Type B pancreatic cell (in vitro differentiated cells): ENCODE results near the gene LONP2. TPM values are rescaled to one million over a fixed set of nuclear protein-coding genes. Genes with fewer than 3 reads are reported as not detected.

ENCODE experiments used
- DNase-seq: peaks from one replicate; pipeline ENCODE4 v3.0.0; 2021; ENCODE audit warnings: mixed read lengths; ENCODE audit not compliant: unreplicated experiment; ENCODE audit errors: extremely low spot score
- H3K27ac Mint-ChIP-seq: 2 replicates; pipeline ENCODE4 v1.8.0; 2021; ENCODE audit warnings: mild to moderate bottlenecking, mixed read lengths
- H3K27me3 Mint-ChIP-seq: 2 replicates; pipeline ENCODE4 v1.8.0; 2021; ENCODE audit warnings: mixed read lengths
- H3K36me3 Mint-ChIP-seq: 2 replicates; pipeline ENCODE4 v1.8.0; 2021; ENCODE audit warnings: mixed read lengths
- H3K4me1 Mint-ChIP-seq: one replicate; pipeline ENCODE4 v1.8.0; 2021; ENCODE audit warnings: mixed read lengths; ENCODE audit not compliant: unreplicated experiment
- H3K4me3 Mint-ChIP-seq: 2 replicates; pipeline ENCODE4 v1.8.0; 2021; ENCODE audit warnings: mild to moderate bottlenecking, mixed read lengths
- H3K9me3 Mint-ChIP-seq: 2 replicates; pipeline ENCODE4 v1.8.0; 2021; ENCODE audit warnings: mixed read lengths
- CTCF ChIP-seq: fragments of 200-600 bp; sonication (generic); conservative IDR thresholded peaks from 2 replicates; pipeline ENCODE4 v1.5.0; 2021; ENCODE audit warnings: antibody characterized with exemption, mild to moderate bottlenecking
- long read RNA-seq: library from polyadenylated mRNA; unstranded; transcript quantifications from one replicate; pipeline ENCODE4 v2.0.0, GENCODE V29; 2020
- total RNA-seq: library from RNA; stranded (reverse); gene quantifications from 2 replicates; pipeline ENCODE4 v1.2.1, GENCODE V29; 2021; ENCODE audit warnings: low replicate concordance

Gene LONP2
- 61.5 and 65.5 TPM in 2 replicates for total RNA-seq
- long read RNA-seq, full-length matches to known transcripts, result 54 of 84 reads
- long read RNA-seq, partial matches to known transcripts, result 20 of 84 reads
- long read RNA-seq, other reads (novel, unspliced or antisense), result 10 of 84 reads

- Mint-ChIP-seq H3K4me3 (peak within 1 kb of the TSS; percentile 96), H3K4me1 (peaks cover 21% of the 10 kb centered on the region), H3K36me3 (no peaks in the 10 kb centered on the region), H3K27ac (peak within 1 kb of the TSS; percentile 90), H3K9me3 (no peaks in the 10 kb centered on the region), H3K27me3 (no peaks in the 10 kb centered on the region)
- peak; percentile 90 for DNase-seq
- TF ChIP-seq CTCF, result no peak
Observed at GRCh38 chr16:48244080-48244862, at the start of gene LONP2. TSS of gene LONP2 (plus strand) at chr16:48244300. CDS start at chr16:48244389, 89 bp downstream.

DNA sequence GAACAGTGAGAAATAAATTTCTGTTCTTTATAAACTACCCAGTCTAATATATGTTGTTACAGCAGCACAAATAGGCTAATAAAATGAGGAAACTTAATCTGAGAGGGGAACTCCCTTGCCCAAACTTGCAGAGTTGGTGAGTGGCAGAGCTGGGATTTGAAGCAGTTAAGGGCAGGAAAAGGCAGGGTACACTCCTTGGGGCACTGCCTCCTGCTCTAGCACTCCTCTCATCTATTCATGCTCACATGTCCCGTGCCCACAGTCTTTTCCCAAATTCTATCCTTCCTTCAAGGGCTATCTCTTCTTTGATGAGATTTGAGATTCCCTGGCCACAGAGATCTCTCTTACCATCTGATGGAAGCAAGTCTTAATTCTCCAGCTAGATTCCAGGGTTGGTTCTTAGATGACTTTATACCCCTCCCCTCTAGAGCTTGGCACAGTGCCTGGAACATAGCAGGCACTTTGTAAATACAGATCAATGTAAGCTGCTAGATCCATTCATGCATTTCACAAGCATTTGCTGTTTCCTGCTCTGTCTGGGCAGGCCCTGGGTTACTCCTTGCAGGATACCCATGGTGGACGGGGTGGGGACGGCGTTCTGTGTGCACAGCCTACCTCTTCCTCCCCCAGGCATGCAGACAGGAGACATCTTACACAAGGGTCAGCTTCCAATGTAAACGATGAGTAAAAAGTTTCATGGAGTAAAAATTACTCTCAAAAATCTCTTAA, 49.1 kb upstream of the LONP2 start:
- Mint-ChIP-seq H3K4me1 (peaks cover 6% of the 10 kb centered on the region), H3K9me3 (no peaks in the 10 kb centered on the region), H3K36me3 (no peaks in the 10 kb centered on the region), H3K27ac (no peak overlapping the region), H3K27me3 (peaks cover 5% of the 10 kb centered on the region), H3K4me3 (no peak overlapping the region)
- no peak for TF ChIP-seq CTCF
- DNase-seq, result no peak

DNA sequence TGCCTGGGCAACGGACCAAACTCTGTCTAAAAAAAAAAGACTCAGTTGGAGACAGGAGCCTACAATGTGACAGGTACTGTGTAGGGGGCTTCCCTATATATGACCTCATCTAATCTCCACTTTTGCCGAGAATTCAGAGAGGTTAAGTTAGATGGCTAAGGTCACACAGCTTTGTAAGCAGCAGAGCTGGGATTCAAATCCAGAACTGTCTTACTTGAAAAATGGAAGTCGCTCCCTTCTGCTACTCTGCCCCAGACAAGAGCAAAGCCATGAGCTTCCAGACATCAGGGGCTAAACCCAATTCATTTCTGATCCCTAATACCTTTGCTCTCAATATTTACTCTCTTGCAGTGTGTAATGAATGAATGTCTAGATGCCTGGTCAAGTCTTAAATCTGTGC, 46.8 kb upstream of the LONP2 start:
- Mint-ChIP-seq H3K36me3 (no peaks in the 10 kb centered on the region), H3K27ac (no peak overlapping the region), H3K9me3 (no peaks in the 10 kb centered on the region), H3K27me3 (peaks cover 5% of the 10 kb centered on the region), H3K4me1 (peaks cover 6% of the 10 kb centered on the region), H3K4me3 (no peak overlapping the region)
- DNase-seq, result no peak
- no peak for TF ChIP-seq CTCF

GRCh38 chr16:48201515-48202201, 42.4 kb upstream of the LONP2 start:
- no peak for TF ChIP-seq CTCF
- Mint-ChIP-seq H3K4me1 (no peaks in the 10 kb centered on the region), H3K4me3 (no peak overlapping the region), H3K36me3 (no peaks in the 10 kb centered on the region), H3K27me3 (no peaks in the 10 kb centered on the region), H3K9me3 (no peaks in the 10 kb centered on the region), H3K27ac (no peak overlapping the region)
- no peak for DNase-seq

- no peak for TF ChIP-seq CTCF
- Mint-ChIP-seq H3K27ac (peak overlapping the region; percentile 61), H3K27me3 (peaks cover 6% of the 10 kb centered on the region), H3K4me1 (no peaks in the 10 kb centered on the region), H3K9me3 (no peaks in the 10 kb centered on the region), H3K36me3 (no peaks in the 10 kb centered on the region), H3K4me3 (no peak overlapping the region)
- no peak for DNase-seq
Observed at GRCh38 chr16:48203974-48204824, 39.9 kb upstream of the LONP2 start.
